ENCODE results near the gene CEACAM5.

The CEACAM5 gene

GRCh38 chr19:41695745-41696144, 12.7 kb upstream of the CEACAM5 start:
- no peaks in the 10 kb centered on the region for H3K9me3 Mint-ChIP-seq
- no peaks in the 10 kb centered on the region for H3K4me1 Mint-ChIP-seq (ENCODE audit: low read depth)
- peaks cover 54% of the 10 kb centered on the region for H3K27me3 Mint-ChIP-seq
- H3K4me3 Mint-ChIP-seq = no peak overlapping the region
- H3K27ac Mint-ChIP-seq = no peak overlapping the region
- H3K36me3 Mint-ChIP-seq (ENCODE audit: low read depth) = no peaks in the 10 kb centered on the region
- DNase-seq = peak; percentile 9

GRCh38 chr19:41696402-41697197, 11.8 kb upstream of the CEACAM5 start:
- no peaks in the 10 kb centered on the region for H3K9me3 Mint-ChIP-seq
- peaks cover 47% of the 10 kb centered on the region for H3K27me3 Mint-ChIP-seq
- no peaks in the 10 kb centered on the region for H3K4me1 Mint-ChIP-seq (ENCODE audit: low read depth)
- peak; percentile 29 for DNase-seq
- H3K4me3 Mint-ChIP-seq = no peak overlapping the region
- H3K27ac Mint-ChIP-seq = no peak overlapping the region
- no peaks in the 10 kb centered on the region for H3K36me3 Mint-ChIP-seq (ENCODE audit: low read depth)

- no peak overlapping the region for H3K27ac Mint-ChIP-seq
- H3K27me3 Mint-ChIP-seq = peaks cover 46% of the 10 kb centered on the region
These were observed 11.1 kb upstream of the CEACAM5 start for GRCh38 chr19:41697198-41697855.

GRCh38 chr19:41698746-41699230, 9.6 kb upstream of the CEACAM5 start:
- Mint-ChIP-seq H3K27ac (no peak overlapping the region), H3K27me3 (peaks cover 35% of the 10 kb centered on the region), H3K4me1 (ENCODE audit: low read depth) (no peaks in the 10 kb centered on the region), H3K4me3 (no peak overlapping the region), H3K36me3 (ENCODE audit: low read depth) (no peaks in the 10 kb centered on the region), H3K9me3 (no peaks in the 10 kb centered on the region)
- DNase-seq = no peak

More at GRCh38 chr19:41697198-41697855, 11.1 kb upstream of the CEACAM5 start:
- Mint-ChIP-seq H3K9me3 (no peaks in the 10 kb centered on the region), H3K4me1 (ENCODE audit: low read depth) (no peaks in the 10 kb centered on the region), H3K4me3 (no peak overlapping the region), H3K36me3 (ENCODE audit: low read depth) (no peaks in the 10 kb centered on the region)
- DNase-seq = peak; percentile 13

GRCh38 chr19:41699231-41699967, 9.0 kb upstream of the CEACAM5 start:
- Mint-ChIP-seq H3K4me3 (no peak overlapping the region), H3K4me1 (ENCODE audit: low read depth) (no peaks in the 10 kb centered on the region), H3K27me3 (peaks cover 34% of the 10 kb centered on the region), H3K27ac (no peak overlapping the region), H3K9me3 (no peaks in the 10 kb centered on the region), H3K36me3 (ENCODE audit: low read depth) (no peaks in the 10 kb centered on the region)
- peak; percentile 15 for DNase-seq

- H3K36me3 Mint-ChIP-seq (ENCODE audit: low read depth) = no peaks in the 10 kb centered on the region
- DNase-seq = no peak
- no peak overlapping the region for H3K4me3 Mint-ChIP-seq
- peaks cover 38% of the 10 kb centered on the region for H3K27me3 Mint-ChIP-seq
- H3K9me3 Mint-ChIP-seq = no peaks in the 10 kb centered on the region
- H3K4me1 Mint-ChIP-seq (ENCODE audit: low read depth) = no peaks in the 10 kb centered on the region
- H3K27ac Mint-ChIP-seq = no peak overlapping the region
These were observed 8.5 kb upstream of the CEACAM5 start for GRCh38 chr19:41699968-41700323.

GRCh38 chr19:41700381-41701195, 7.8 kb upstream of the CEACAM5 start:
- Mint-ChIP-seq H3K27ac (no peak overlapping the region), H3K9me3 (no peaks in the 10 kb centered on the region), H3K27me3 (peaks cover 42% of the 10 kb centered on the region), H3K4me3 (no peak overlapping the region), H3K36me3 (ENCODE audit: low read depth) (no peaks in the 10 kb centered on the region), H3K4me1 (ENCODE audit: low read depth) (no peaks in the 10 kb centered on the region)
- DNase-seq = no peak

GRCh38 chr19:41701401-41702075, 6.9 kb upstream of the CEACAM5 start:
- Mint-ChIP-seq H3K27ac (no peak overlapping the region), H3K9me3 (no peaks in the 10 kb centered on the region), H3K4me3 (no peak overlapping the region), H3K36me3 (ENCODE audit: low read depth) (no peaks in the 10 kb centered on the region), H3K4me1 (ENCODE audit: low read depth) (no peaks in the 10 kb centered on the region), H3K27me3 (peaks cover 42% of the 10 kb centered on the region)
- DNase-seq = peak; percentile 29

GRCh38 chr19:41702171-41702651, 6.2 kb upstream of the CEACAM5 start:
- H3K27ac Mint-ChIP-seq = no peak overlapping the region
- no peak overlapping the region for H3K4me3 Mint-ChIP-seq
- no peaks in the 10 kb centered on the region for H3K9me3 Mint-ChIP-seq
- H3K36me3 Mint-ChIP-seq (ENCODE audit: low read depth) = no peaks in the 10 kb centered on the region
- H3K4me1 Mint-ChIP-seq (ENCODE audit: low read depth) = peaks cover 5% of the 10 kb centered on the region
- H3K27me3 Mint-ChIP-seq = peaks cover 48% of the 10 kb centered on the region
- DNase-seq = no peak

GRCh38 chr19:41703602-41704293, 4.7 kb upstream of the CEACAM5 start:
- H3K27me3 Mint-ChIP-seq = peaks cover 50% of the 10 kb centered on the region
- peak; percentile 7 for DNase-seq
- no peaks in the 10 kb centered on the region for H3K9me3 Mint-ChIP-seq
- peaks cover 5% of the 10 kb centered on the region for H3K4me1 Mint-ChIP-seq (ENCODE audit: low read depth)
- no peaks in the 10 kb centered on the region for H3K36me3 Mint-ChIP-seq (ENCODE audit: low read depth)
- H3K27ac Mint-ChIP-seq = no peak overlapping the region
- no peak overlapping the region for H3K4me3 Mint-ChIP-seq

- peak; percentile 59 for DNase-seq
- Mint-ChIP-seq H3K4me3 (no peak overlapping the region), H3K4me1 (ENCODE audit: low read depth) (peaks cover 5% of the 10 kb centered on the region), H3K27ac (no peak overlapping the region), H3K27me3 (peaks cover 52% of the 10 kb centered on the region), H3K9me3 (no peaks in the 10 kb centered on the region), H3K36me3 (ENCODE audit: low read depth) (no peaks in the 10 kb centered on the region)
These were observed 2.8 kb upstream of the CEACAM5 start for GRCh38 chr19:41705393-41706174.

- Mint-ChIP-seq H3K27ac (no peak overlapping the region), H3K36me3 (ENCODE audit: low read depth) (no peaks in the 10 kb centered on the region), H3K4me3 (peak overlapping the region; percentile 68), H3K27me3 (peaks cover 57% of the 10 kb centered on the region), H3K4me1 (ENCODE audit: low read depth) (peaks cover 5% of the 10 kb centered on the region), H3K9me3 (no peaks in the 10 kb centered on the region)
- peak; percentile 84 for DNase-seq
These were observed 1.5 kb upstream of the CEACAM5 start for GRCh38 chr19:41706741-41707501.
